ENCODE data around the gene AMBP. TPM values are rescaled to one million over a fixed set of nuclear protein-coding genes. Genes with fewer than 3 reads are reported as not detected.

Gene AMBP
- total RNA-seq, 2 donors from 2014 or later: 1.5 to 5.7 TPM

DNA sequence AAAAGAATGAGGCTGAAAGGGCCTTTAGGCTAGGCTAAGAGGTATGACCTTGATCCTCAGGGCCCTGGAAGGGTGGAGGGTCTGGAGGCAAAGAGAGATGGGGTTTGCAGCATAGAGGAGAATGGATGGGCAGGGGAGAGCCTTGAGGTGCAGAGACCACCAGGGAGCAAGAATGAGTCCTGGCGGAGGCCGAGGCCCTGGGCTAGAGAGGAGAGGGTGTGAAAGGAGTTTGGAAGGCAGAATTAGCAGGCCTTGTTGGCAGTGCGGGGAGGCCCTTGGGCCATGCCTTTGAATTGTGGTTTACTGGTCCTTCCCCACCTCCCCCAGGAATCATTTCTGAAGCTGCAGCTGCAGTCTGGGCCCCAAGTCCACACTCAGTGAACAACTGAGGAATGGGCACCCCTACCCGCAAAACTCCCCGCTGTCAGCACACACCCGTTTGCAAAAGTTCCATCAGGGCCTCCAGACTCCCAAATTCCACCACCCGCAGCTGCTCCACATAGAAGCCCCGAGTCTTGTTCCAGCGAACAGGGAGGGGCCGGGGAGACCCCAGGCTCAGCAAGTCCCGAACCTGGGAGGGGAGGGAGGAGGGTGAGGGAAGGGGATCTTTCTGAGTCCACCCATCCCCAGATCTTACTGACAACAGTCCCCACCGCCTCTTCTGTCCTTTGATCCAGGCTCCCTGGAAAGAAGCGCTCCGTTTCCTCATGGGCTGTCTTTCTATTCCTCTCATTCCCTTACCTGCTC, 18.9 kb upstream of the AMBP start:
- no peaks in the 10 kb centered on the region for H3K4me1 ChIP-seq
- DNase-seq: no peak
- H3K36me3 ChIP-seq: no peaks in the 10 kb centered on the region
- no peak overlapping the region for H3K27ac ChIP-seq
- no peaks in the 10 kb centered on the region for H3K27me3 ChIP-seq
- intact Hi-C loops (cut with DNase I): no loop called here
- H3K4me3 ChIP-seq: no peak overlapping the region
- TF ChIP-seq, protein P1, sequence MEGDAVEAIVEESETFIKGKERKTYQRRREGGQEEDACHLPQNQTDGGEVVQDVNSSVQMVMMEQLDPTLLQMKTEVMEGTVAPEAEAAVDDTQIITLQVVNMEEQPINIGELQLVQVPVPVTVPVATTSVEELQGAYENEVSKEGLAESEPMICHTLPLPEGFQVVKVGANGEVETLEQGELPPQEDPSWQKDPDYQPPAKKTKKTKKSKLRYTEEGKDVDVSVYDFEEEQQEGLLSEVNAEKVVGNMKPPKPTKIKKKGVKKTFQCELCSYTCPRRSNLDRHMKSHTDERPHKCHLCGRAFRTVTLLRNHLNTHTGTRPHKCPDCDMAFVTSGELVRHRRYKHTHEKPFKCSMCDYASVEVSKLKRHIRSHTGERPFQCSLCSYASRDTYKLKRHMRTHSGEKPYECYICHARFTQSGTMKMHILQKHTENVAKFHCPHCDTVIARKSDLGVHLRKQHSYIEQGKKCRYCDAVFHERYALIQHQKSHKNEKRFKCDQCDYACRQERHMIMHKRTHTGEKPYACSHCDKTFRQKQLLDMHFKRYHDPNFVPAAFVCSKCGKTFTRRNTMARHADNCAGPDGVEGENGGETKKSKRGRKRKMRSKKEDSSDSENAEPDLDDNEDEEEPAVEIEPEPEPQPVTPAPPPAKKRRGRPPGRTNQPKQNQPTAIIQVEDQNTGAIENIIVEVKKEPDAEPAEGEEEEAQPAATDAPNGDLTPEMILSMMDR (IDR thresholded peaks at IDR 0.05): no peak
- H3K9me3 ChIP-seq: no peaks in the 10 kb centered on the region
- no peak overlapping the region for H3K9ac ChIP-seq (ENCODE audit: low read depth in 2 of 2, low read length in 2 of 2)

DNA sequence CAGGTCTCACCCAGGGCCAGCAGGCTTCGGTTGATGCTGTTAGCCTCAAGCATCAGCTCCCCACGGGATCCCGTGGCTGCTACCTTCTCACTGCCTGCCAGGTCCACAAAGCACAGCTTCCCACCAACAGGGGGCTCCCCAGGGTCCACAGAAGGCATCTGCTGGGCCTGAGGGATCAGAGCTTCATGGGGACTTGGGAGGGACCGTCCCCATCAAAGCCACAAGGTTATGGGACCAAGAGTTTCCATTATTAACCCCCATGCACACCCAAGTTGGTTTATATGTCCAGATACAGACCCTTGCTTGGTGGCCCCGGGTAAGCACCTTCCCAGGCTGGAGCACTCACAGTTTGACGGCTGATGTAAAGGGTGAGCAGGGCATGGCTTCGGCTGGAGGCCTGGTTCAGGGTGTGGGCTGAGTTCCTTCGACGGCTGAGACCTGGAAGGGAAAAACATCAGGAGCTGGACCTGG, 18.0 kb upstream of the AMBP start:
- TF ChIP-seq, protein P1 (IDR thresholded peaks at IDR 0.05): no peak
- DNase-seq: no peak
- Histone ChIP-seq H3K9ac (ENCODE audit: low read depth in 2 of 2, low read length in 2 of 2) (no peak overlapping the region), H3K4me1 (no peaks in the 10 kb centered on the region), H3K4me3 (no peak overlapping the region), H3K27me3 (no peaks in the 10 kb centered on the region), H3K27ac (no peak overlapping the region), H3K9me3 (no peaks in the 10 kb centered on the region), H3K36me3 (no peaks in the 10 kb centered on the region)
- intact Hi-C loops (cut with DNase I): no loop called here

DNA sequence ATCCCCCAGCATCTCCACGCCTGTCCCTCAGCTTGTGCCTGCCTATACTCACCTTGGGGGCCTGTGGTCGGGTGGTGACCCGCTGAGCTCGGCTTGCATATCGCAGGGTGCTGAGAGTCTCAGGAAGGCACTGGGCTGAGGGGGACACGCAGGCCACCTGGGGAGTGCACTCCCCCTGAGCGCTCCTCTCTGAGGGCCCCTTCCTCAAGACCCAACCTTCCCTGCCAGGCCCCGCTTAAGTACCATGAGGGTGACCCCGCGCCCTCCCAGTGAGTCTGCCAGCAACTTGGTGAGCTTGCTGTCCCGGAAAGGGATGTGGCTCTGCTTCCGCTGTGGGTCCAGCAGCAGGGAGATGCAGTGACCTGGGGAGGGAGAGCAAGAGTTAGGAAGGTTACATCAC, 16.9 kb upstream of the AMBP start:
- Histone ChIP-seq H3K9ac (ENCODE audit: low read depth in 2 of 2, low read length in 2 of 2) (no peak overlapping the region), H3K4me3 (no peak overlapping the region), H3K27me3 (no peaks in the 10 kb centered on the region), H3K27ac (no peak overlapping the region), H3K9me3 (no peaks in the 10 kb centered on the region), H3K36me3 (no peaks in the 10 kb centered on the region), H3K4me1 (no peaks in the 10 kb centered on the region)
- TF ChIP-seq, protein P1 (IDR thresholded peaks at IDR 0.05): no peak
- DNase-seq: no peak
- intact Hi-C loops (cut with DNase I): no loop called here

DNA sequence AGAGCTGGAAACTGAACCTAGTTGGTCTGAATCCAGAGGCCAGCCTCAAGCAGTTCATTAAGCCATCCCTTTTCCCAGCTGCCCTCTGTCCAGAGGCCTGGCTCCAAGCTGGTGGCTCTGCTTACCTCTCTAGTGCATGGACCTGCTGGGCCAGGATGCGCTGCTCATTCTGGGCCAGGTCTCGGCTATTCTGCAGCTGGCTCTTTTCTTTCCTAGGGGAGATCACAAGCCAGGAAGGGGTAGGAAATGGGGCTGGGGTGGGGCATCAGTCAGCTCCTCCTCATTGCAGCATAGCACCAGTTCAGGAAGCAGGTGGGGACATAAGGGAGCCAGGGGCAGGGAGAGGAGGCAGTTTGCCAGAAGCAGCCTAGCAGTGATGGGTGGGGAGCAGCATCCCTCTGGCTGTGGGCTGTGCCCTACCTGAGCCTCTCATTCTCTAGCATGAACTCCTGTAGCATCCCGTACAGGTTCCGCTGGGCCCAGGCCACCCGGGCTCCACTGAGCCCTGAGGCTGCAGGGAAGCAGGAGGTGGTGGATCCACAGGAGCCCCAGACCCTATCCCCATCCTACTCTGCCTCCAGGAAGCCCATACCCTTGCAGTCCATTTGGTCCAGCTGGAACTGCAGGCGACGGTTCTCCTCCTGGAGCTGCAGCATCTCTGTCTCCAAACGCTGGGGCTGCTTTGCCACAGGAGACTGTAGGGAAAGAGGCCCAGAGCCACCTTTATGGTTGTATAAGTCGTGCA, 15.8 kb upstream of the AMBP start:
- Histone ChIP-seq H3K9me3 (no peaks in the 10 kb centered on the region), H3K4me3 (no peak overlapping the region), H3K4me1 (no peaks in the 10 kb centered on the region), H3K27me3 (no peaks in the 10 kb centered on the region), H3K27ac (no peak overlapping the region), H3K9ac (ENCODE audit: low read depth in 2 of 2, low read length in 2 of 2) (no peak overlapping the region), H3K36me3 (no peaks in the 10 kb centered on the region)
- intact Hi-C loops (cut with DNase I): no loop called here
- TF ChIP-seq, protein P1 (IDR thresholded peaks at IDR 0.05): no peak
- DNase-seq: no peak

- Histone ChIP-seq H3K4me3 (no peak overlapping the region), H3K4me1 (no peaks in the 10 kb centered on the region), H3K27me3 (no peaks in the 10 kb centered on the region), H3K36me3 (no peaks in the 10 kb centered on the region), H3K27ac (no peak overlapping the region), H3K9ac (ENCODE audit: low read depth in 2 of 2, low read length in 2 of 2) (no peak overlapping the region), H3K9me3 (no peaks in the 10 kb centered on the region)
- intact Hi-C loops (cut with DNase I): no loop called here
- DNase-seq: no peak
- TF ChIP-seq, protein P1 (IDR thresholded peaks at IDR 0.05): no peak
Observed at GRCh38 chr9:114093031-114093471, 15.0 kb upstream of the AMBP start.

All from colonic mucosa (tissue), 4 donors.